GM12878 (cell line): ENCODE measurements around the gene EEFSEC.

Source experiments
- CBX3 ChIP-seq: fragments of 200-600 bp; sonication (generic); IDR thresholded peaks from 2 replicates; pipeline ENCODE4 v1.6.1; 2016; ENCODE audit warnings: low read depth, borderline replicate concordance
- JUND ChIP-seq: IDR thresholded peaks from 2 replicates; pipeline ENCODE4 v1.6.1; 2012; ENCODE audit warnings: low read depth, mild to moderate bottlenecking, low read length, improper control_type of control experiment, moderate library complexity
- SIN3A ChIP-seq: IDR thresholded peaks from 2 replicates; pipeline ENCODE4 v1.6.1; 2012; ENCODE audit warnings: low read depth, low read length, improper control_type of control experiment
- TF ChIP-seq, protein P1 (sequence below), 3 experiments: IDR thresholded peaks in 2 of 3; conservative IDR thresholded peaks in 1 of 3; 2 replicates each; pipeline ENCODE4 v1.5.1; 2011; ENCODE audit warnings: low read depth in 3 of 3, low read length in 3 of 3, mild to moderate bottlenecking in 3 of 3, control low read depth in 2 of 3, moderate library complexity in 2 of 3, inconsistent platforms in 1 of 3, mixed read lengths in 1 of 3; ENCODE audit not compliant: control insufficient read depth in 2 of 3, insufficient read depth in 1 of 3; ENCODE audit errors: extremely low read depth in 1 of 3

DNA sequence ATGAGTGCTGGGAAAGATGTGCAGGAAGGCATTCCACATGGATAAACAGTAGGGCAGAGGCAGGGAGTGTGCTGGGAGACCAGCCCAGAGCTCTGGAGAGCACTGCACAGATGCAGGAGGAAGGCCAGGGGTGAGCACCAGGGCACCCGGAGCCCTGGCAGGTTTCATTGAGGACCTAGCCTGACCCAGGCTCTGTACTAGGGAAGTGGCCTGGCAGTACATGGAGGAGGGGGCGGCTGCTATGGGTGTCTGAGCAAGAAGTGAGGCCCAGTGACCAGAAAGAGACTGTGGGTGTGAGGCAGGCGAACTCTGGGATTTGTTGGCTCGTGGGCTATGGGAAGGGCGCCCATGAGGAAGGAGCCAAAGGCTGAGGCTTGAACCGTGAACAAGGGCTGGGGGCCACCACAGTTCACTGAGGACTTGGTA is 174.3 kb downstream of the EEFSEC start:
- TF ChIP-seq, protein P1, sequence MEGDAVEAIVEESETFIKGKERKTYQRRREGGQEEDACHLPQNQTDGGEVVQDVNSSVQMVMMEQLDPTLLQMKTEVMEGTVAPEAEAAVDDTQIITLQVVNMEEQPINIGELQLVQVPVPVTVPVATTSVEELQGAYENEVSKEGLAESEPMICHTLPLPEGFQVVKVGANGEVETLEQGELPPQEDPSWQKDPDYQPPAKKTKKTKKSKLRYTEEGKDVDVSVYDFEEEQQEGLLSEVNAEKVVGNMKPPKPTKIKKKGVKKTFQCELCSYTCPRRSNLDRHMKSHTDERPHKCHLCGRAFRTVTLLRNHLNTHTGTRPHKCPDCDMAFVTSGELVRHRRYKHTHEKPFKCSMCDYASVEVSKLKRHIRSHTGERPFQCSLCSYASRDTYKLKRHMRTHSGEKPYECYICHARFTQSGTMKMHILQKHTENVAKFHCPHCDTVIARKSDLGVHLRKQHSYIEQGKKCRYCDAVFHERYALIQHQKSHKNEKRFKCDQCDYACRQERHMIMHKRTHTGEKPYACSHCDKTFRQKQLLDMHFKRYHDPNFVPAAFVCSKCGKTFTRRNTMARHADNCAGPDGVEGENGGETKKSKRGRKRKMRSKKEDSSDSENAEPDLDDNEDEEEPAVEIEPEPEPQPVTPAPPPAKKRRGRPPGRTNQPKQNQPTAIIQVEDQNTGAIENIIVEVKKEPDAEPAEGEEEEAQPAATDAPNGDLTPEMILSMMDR (IDR thresholded peaks at IDR 0.05 in 2 of 3, conservative IDR thresholded peaks at IDR 0.05 in 1 of 3; ENCODE audit: control insufficient read depth in 2 of 3, extremely low read depth in 1 of 3, insufficient read depth in 1 of 3, low read depth in 3 of 3, low read length in 3 of 3): no peak
- TF ChIP-seq SIN3A: no peak
- no peak for TF ChIP-seq CBX3
- no peak for TF ChIP-seq JUND
